Activated CD4-positive, alpha-beta T cell treated with anti-CD3 and anti-CD28 coated beads, Interleukin-10, Interleukin-2, amounts not matched to agents 100 ng/mL and 50 ng/mL, durations not matched to agents 16 hours and 8 hours (primary cell): ENCODE results near the gene SIRT5.

Source experiments
- DNase-seq: peaks from one replicate; pipeline ENCODE4 v3.0.0-alpha.2; 2020

SIRT5 gene

DNA sequence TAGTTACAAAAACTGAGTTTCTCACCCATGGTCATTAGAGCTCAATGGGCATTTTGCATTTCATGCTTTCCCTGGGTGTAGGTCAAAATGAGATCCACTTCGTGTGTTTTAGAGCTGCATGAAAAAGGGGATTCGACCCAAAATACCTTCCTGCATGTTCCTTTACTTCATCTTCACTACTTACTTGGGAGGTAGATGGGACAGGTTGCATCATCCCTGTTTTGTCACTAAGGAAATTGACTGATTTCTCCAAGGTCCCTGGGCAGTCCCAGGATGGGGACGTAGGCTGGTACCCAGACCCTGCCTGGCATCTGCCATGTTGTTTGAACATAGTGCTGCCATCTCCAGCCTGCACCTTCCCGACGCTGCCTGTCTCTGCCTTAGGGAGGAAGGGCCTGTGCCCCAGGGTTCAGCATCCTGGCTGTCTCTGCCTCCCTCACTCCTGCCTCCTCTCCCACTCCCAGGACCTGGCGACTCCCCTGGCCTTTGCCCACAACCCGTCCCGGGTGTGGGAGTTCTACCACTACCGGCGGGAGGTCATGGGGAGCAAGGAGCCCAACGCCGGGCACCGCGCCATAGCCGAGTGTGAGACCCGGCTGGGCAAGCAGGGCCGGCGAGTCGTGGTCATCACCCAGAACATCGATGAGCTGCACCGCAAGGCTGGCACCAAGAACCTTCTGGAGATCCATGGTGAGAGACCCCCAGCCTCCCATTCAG lies 17.0 kb downstream of the SIRT5 start:
- DNase-seq = no peak

DNA sequence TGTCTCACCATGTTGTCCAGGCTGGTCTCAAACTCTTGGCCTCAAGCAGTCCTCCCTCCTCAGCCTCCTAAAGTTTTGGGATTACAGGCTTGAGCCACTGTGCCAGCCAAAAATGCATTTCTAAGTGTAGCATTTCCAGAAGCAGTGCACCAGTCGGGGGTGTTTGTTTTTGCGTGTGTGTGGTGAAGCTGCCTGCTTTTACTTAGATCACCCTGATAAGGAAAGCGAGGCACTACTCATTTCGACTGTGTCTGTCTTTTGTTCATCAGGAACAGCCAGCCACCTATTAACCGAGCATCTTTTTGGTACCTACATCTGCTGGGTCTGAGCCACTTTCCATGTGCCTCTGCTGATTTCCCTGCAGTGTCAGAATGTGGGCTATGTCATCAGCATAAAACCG lies 18.7 kb downstream of the SIRT5 start:
- peak; percentile 32 for DNase-seq

DNA sequence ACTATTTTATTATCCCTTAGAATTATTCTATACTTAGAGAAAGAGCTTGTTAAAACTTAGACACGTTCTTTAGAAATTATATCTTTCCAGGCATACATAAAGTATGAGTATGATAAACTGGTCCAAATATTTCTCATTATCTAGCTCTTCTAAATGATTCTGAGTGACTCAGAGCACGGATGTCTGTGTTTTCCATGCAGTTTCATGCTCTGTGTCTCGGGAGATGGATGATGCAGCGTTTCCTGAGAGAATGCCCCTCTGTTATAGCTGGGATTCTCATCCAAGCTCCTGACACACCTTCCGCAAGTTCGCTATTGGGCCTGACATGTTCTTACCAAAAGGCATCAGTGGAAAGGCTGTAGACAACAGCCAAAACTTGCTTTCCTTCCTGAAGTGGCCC lies 19.3 kb downstream of the SIRT5 start:
- no peak for DNase-seq

DNA sequence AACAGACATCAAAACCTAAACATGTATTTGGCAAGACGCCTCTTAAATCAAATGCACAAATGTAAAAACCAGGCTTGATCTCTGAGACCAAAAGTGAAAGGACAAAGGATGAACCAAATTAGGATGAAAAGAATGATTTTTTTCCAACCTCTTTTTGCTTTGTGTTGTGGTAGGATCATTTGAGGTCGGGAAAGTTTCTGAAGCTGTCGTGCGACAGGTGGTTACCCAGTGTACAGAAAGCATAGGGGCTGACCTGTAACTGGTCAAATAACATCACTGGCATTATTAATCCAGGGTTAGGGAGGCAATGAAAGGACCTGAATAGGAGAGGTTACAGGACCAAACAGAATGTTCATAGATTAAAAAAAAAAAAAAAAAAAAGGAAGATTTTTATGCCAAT lies 22.7 kb downstream of the SIRT5 start:
- DNase-seq = no peak

DNA sequence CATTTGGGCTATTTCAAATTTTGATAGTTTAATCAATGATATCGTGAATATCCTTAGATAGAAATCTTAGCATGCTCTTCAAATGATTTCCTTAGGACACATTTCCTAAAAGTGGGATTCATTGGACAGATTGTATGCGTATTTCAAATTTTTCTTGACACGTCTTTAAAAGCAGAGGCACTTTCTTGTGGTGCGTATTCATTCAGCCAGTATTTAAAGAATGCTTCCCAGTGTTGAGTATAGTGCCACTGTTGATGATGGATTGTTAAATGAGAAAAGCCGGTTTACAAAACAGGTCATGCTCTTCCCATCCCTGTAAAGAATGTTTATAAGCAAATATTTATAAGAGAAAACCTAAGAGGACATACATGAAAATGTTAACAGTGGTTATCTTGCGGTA lies 25.6 kb downstream of the SIRT5 start:
- DNase-seq = no peak

DNA sequence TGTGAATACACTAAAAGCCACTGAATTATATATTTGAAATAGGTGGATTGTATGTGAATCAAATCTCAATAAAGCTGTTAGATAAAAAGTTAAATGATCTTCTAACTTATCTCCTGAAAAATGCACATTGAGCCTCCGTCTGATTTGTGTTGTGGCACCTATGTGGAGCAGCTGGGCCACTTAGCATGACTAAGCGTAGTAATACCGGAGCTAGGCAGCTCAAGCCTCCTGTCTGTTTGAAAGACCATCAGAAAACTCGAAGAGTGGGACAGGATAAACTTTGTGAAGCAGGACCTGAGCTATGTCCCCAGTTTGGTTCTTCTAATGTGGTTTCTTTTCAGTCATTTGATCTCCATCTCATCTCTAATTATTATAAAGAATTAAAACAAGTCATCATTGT lies 29.7 kb downstream of the SIRT5 start:
- DNase-seq = no peak

DNA sequence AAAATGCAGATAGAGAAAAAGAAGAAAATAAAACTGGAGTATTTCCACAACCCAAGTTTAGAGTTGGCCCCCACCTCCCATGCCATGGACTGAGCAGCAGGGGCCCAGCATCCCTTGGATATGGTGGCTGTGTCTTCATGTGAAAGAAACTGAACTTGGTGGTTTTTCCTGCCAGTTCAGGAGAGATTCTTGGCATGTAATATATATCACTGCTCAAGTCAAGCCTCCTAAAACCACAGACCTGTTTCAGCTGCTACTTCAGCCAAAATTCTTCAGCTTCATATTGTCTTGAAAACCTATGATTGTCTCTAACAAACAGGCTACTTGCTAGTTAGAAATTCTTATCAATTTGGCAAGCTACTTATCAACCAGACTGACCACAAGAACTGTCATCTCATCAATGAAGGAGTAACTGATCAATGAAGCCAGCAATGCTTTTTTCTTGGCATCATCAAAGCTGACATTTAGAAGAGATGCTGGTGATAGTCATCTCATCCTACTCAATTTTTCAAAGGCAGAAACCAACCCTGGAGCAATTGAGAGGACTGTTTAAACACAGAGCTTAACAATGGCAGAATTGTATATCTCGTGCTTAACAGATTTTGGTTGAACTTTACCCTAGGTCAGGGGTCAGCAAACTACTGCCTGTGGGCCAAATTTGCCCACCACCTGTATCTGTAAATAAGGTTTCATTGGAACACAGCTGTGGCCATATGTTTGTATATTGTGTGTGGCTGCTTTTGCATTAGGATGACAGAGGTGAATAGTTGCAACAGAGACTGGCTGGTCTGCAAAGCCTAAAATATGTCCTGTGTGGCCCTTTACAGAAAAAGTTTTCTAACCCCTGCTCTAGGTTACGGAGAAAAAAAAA lies 30.4 kb downstream of the SIRT5 start:
- no peak for DNase-seq

DNA sequence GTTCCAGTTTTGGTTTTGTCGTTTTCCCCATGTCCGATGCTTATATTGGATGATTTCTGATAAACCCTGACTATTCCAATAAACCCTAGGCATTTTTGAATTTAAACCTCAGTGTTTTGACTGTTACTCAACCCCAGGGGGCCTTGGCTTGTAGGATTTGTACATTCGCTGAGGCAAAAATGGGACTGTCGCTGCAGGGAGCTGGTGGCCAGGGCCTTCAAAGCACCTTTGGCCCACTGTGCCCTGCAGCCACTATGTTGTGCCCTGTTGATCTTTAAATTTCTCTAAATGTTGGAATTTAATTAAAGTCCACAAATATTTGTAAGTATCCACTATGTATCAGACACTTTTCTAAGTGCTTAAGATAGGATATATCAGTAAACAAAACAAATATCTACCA lies 31.2 kb downstream of the SIRT5 start:
- no peak for DNase-seq

DNA sequence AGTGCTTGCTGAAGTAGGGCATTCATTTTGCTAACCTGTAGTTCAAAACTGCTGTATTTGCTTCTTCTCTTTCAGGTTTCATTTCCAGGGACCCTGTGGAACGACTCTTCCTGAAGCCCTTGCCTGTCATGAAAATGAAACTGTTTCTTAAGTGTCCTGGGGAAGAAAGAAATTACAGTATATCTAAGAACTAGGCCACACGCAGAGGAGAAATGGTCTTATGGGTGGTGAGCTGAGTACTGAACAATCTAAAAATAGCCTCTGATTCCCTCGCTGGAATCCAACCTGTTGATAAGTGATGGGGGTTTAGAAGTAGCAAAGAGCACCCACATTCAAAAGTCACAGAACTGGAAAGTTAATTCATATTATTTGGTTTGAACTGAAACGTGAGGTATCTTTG lies 37.3 kb downstream of the SIRT5 start:
- DNase-seq = peak; percentile 10

DNA sequence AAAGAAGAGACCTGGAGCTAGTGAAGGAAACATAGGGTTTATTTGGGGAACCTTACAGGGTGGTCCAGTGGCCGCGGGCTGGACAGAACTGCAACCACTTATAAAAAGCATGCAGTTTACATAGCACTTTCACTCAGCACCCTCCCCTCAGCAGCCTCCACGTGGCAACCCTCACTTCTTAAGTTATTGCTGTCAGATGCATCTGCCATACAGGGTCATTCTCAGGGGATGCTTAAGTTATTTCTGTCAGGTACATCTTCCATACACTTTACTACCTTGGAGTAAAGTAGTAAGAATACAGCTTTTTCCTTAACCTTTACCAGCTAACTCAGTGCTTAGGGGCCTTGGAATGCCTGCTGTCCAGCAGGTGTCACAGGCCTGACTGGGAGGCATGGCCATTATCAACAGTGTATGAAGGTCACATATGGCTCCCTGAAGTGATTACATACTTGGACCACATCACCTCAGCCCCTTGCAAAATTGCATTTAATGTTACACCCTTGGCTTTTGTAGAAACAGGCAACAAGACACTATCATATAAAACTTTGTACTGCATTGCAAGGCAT lies 38.7 kb downstream of the SIRT5 start:
- no peak for DNase-seq

DNA sequence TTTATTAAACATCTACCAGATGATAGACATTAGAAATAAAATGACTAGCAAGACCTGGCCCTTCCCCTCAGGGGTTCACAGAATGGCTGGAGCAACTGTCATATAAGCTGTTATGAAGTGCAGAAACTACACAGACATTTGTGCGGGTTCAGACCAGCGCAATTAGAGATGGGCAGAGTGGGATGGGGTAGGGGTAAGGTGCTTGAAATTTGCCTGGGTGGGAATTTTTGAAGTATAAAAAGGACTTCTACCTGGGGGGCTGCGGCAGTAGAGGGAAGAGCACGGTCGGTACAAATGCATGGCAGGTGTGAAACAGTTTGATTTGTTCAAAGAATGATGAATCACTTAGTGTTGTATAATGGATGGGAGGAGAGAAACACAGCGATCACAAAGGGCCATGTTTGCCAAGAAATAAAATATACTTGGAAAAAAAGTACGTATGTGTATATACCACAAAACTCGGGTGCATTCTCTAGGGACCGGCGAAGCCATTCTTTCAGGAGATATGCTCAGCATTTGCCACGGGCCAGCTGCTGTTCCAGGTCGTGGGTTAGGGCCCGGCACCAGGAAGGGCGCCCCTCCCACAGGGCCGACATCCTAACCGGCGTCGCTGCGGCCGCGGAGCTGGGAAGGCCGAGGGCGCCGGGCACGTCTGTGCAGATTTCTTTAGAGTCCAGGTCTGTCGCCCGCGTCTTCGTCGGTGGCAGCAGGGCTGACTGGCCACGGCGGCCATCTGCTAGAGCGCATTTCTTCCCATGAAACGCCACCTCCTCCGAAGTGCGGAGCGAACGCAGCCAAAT lies 39.9 kb downstream of the SIRT5 start:
- peak; percentile 39 for DNase-seq

DNA sequence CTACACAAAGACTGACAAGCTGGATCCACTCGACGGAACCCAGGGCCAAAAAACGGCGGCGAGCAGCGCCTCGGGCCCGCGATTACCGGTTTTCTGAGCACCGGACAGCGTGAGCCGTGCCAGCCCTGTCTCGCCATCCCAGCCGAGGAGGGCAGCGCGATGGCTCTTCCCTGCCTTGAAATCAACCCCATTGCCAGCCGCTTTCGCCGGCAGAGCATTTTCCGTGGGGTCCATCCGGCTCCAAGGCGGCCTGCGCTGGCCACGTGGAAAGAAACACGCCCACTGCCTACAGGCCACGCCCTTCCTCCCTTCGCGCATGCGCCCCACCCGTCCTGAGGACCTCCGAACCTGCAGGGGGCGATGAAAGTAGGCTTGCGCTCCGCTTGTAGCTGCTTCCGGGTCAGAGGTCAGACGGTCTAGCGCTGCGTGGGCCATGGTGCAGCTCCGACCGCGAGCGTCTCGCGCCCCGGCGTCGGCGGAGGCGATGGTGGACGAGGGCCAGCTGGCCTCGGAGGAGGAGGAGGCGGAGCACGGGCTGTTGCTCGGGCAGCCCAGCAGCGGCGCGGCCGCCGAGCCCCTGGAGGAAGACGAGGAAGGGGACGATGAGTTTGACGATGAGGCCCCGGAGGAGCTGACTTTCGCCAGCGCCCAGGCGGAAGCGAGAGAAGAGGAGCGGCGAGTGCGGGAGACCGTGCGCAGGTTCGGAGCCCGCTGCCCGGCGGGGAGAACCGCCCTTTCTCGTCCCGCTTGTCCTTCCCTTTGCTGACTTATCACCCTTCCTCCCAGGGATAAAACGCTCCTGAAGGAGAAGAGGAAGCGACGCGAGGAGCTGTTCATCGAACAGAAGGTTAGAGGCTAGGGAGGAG lies 40.8 kb downstream of the SIRT5 start, which contains the start of gene NOL7:
TSS of gene NOL7 (plus strand) at position 410 of the 866 bp plus-strand sequence. CDS start at position 434, 24 bp downstream.
- DNase-seq = peak; percentile 99

DNA sequence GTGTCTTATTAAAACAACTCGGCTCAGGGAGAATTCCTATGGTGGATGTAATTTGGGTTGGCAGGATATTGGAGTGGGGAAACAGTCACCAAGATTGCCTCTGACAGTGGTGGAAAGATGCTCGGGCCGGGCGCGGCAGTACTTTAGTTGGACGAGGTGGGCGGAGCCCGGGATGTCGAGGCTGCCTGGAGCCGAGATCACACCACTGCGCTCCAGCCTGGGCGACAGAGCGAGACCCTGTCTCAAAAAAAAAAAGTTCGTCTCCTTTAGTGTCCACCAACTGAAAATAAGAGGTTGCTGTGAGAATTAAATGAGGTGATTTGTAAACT lies 41.4 kb downstream of the SIRT5 start:
- DNase-seq = peak; percentile 59

DNA sequence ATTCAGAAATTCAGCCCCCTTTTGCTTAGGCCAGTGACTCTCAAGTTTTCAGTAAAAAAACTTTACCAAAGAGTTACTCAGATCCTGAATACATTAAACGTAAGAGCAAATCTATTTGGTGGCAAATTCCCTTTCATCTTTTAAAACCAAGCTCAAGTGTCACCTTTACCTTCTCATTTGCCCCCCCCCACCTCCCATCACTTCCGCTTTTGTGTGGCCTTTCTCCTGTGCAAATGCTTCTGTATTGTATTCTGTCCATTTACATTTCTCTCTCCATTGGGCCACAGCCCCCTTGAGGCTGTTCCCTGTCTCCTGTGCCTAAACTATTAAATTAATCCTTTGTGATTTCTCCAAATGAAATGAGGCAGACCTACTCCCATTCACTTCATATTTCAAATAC lies 42.7 kb downstream of the SIRT5 start:
- no peak for DNase-seq

DNA sequence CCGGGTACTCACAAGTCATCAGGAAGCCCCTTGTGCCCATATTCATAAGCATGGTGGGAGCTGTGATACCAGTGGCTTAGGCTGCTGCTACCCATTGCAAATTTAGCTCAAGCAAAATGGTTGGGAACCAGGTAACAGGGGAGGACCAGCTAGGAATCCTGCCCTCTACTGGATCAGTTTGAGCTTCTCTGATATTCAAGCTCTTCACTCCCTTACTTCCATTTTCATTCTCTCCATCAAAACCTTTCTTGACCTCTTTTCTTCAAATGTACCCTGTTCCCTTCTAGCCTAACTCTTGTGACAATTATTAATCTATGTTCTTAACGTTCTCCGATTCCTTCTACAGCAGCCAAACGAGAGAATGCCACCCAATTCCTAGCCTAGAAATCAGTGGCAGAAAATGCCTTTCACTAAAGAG lies 50.5 kb downstream of the SIRT5 start:
- peak; percentile 52 for DNase-seq

DNA sequence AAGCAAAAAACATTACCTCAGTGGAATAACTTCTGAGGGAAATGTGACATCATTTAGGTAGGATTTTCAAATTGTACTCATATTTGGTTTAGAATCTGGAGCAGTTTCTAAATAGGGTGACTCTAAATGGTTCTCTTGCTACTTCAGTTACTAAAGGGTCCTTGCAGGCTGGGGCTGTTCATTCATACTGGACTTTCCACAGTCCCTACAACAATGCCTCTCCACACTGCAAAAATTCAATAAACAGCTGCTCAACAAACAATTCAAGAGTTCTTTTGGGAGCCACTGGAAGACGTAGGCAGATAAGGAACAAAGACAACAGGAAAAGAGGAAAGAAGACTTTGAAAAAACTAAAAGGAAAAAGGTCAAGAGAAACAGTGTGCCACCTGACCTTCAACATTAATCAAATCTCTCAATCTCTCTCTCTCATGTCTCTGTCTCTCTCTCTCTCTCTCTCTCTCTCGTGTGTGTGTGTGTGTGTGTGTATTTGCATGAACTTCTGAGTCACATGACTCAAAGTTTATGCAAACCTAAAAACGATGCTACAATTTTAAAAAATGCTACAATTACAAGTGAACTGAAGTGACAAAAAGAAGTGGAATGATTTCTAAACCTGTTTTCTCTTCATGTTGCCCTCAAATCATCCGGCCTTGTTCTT lies 55.2 kb downstream of the SIRT5 start:
- no peak for DNase-seq

DNA sequence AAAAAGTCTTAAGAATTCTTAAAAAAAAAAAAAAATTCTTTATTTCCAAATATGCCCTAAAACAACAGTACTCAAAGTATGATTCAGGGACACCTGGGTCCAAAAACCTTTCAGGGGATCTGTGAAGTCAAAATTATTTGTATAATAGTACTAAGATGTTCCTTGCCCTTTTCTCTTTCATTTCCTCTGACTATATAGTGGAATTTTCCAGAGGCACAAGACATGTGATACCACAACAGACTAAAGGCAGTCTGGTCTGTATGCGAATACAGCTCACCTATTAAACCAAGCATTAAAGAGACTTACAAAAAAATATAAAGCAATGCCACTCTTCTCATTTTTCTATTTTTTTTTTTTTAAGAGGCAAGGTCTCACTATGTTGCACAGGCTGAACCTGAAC lies 56.1 kb downstream of the SIRT5 start:
- DNase-seq = no peak

DNA sequence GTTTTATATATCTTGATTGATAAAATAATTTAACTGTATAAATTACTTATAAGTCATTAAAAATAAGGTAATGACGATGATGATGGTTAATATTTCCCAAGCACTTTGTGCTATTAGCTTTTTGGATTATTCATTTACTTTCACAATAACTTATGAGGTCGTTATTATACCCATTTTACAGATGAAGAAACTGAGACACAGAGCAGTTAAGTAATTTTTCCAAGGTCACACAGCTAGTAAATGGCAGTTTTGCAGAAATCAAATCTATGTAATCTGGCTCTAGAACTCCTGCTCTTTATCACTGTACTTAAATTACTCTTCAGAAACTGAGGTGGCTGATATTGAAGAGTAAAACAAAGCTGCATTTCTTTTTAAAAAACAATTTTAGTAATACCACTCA lies 58.9 kb downstream of the SIRT5 start:
- no peak for DNase-seq

DNA sequence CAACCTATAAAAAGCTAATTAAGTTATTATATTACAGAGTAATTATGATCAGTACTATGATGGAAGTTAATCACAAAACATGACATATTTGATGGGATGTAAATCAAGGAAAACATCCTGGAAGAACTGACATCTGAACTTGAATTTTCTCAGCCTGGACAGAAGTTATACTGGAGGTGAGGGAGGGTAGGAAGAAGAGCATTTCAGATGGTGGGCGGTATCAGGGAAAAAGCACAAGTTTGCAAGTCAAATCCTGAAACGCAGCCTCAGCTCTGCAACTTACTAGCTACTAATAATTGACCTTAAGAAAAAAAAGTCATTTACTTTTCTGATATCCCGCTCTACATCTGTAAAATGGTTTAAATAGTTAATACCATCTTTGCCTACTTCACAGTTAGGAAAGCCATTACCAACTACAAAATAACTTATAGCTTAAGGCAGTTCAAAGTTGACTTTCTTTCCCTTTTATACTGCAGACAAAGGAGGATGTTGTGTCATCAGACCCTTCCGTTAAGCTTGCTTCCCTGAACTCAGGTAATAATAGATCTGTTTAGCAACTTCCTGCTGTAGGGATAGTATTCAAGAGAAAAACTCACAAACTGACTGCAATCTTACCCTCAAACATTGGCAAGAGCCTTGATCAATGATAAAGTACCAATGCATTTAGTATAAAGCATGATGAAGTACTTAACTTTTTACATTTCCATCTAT lies 61.7 kb downstream of the SIRT5 start:
- DNase-seq = peak; percentile 23

DNA sequence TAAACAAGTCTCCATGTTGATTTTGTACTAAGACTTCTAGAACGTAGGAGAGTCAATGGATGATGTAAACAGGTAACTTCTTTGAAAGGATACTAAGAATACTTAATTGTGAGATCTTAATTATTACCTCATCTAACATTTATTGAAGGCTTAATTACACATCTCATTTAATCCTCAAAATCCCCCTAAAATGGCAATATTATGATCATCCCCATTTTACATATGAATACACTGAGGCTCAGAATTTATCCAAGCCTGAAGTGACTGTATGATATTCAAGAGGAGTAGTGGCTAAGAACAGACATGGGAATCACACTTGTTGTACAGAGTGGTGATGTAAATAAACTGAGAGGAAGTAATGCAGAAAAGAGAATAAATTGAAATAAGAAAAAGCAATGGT lies 63.6 kb downstream of the SIRT5 start:
- DNase-seq = no peak

DNA sequence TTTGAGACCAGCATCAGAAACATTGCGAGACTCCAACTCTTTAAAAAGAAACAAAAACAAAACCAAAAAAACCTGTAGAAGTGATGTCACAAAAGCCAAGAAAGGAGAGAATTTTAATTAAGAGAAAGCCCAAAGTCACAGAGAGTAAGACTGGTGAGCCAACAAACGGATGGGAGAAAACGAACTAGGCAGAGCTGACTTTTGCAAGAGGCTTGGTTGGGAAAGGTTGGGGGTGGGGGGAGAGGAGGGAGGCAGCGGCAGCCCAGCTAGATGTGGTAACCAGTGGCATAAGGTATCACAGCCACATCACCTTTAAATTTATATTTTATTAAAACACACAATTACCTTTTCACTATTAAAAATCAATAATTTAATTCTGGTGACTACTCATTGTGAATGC lies 64.2 kb downstream of the SIRT5 start:
- DNase-seq = no peak
